Measurements from ENCODE around the gene GTF3C5.
"Not testable (repeated sequence)": the region's sequence is repeated elsewhere in the genome, so short reads cannot be mapped to it uniquely, and the experiment has no call there.

The GTF3C5 gene

DNA sequence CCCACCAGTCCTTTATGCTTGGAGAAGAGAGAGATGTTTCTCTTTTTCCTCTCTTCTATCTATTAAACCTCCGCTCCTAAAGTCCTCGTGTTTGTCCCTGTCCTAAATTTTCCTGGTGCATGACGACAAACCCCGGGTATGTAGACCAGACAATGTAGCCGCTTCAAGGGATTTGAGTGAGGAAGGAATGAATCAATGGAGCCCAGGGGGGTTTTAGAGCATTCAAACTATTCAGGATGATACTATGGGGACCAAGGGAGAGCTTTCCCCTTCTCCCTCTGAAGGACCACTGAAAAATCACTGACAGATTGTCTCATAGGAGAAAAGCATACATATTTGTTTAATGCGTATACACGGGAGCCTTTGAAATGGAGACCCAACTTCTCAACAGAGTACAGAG lies 49.4 kb downstream of the GTF3C5 start:
- DNase-seq (ENCODE audit: low read depth), result no peak
- H3K4me3 ChIP-seq (ENCODE audit: low read length), result no peak overlapping the region
- TF ChIP-seq, protein P1, sequence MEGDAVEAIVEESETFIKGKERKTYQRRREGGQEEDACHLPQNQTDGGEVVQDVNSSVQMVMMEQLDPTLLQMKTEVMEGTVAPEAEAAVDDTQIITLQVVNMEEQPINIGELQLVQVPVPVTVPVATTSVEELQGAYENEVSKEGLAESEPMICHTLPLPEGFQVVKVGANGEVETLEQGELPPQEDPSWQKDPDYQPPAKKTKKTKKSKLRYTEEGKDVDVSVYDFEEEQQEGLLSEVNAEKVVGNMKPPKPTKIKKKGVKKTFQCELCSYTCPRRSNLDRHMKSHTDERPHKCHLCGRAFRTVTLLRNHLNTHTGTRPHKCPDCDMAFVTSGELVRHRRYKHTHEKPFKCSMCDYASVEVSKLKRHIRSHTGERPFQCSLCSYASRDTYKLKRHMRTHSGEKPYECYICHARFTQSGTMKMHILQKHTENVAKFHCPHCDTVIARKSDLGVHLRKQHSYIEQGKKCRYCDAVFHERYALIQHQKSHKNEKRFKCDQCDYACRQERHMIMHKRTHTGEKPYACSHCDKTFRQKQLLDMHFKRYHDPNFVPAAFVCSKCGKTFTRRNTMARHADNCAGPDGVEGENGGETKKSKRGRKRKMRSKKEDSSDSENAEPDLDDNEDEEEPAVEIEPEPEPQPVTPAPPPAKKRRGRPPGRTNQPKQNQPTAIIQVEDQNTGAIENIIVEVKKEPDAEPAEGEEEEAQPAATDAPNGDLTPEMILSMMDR (IDR thresholded peaks at IDR 0.05; ENCODE audit: insufficient read depth, low read depth, low read length, missing control alignments), result no peak

DNA sequence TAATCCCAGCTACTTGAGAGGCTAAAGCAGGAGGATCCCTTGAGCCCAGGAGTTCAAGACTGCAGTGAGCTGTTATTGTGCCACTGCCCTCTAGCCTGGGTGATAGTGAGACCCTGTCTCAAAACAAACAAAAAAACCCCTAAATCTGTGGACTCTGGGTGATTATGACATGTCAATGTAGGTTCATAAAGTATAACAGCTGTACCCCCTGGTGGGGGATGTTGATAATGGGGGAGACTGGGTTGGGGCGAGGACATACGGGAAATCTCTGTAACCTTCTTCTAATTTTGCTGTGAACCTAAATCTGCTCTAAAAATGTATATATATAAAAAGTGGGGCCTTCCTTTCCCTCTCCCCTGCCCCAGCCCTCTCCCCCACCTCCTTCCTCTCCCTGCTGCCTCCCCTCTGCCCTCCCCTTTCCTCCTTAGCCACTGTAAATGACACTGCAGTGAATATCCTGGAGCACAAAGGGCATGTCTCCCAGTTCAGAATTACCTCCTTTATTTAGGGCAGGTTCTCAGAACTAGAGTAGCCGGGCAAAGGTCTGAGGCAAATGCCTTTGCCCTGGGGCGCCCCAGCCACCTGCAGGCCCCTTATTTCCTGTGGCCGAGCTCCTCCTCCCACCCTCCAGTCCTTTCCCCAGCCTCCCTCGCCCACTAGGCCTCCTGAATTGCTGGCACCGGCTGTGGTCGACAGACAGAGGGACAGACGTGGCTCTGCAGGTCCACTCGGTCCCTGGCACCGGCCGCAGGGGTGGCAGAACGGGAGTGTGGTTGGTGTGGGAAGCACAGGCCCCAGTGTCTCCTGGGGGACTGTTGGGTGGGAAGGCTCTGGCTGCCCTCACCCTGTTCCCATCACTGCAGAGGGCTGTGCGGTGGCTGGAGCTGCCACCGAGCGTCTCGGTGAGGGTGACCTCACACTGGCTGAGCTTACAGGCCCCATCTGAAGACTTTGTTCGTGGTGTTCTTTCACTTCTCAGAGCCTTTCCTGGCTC lies 50.3 kb downstream of the GTF3C5 start:
- H3K4me3 ChIP-seq (ENCODE audit: low read length); DNase-seq (ENCODE audit: low read depth): not testable (repeated sequence)

DNA sequence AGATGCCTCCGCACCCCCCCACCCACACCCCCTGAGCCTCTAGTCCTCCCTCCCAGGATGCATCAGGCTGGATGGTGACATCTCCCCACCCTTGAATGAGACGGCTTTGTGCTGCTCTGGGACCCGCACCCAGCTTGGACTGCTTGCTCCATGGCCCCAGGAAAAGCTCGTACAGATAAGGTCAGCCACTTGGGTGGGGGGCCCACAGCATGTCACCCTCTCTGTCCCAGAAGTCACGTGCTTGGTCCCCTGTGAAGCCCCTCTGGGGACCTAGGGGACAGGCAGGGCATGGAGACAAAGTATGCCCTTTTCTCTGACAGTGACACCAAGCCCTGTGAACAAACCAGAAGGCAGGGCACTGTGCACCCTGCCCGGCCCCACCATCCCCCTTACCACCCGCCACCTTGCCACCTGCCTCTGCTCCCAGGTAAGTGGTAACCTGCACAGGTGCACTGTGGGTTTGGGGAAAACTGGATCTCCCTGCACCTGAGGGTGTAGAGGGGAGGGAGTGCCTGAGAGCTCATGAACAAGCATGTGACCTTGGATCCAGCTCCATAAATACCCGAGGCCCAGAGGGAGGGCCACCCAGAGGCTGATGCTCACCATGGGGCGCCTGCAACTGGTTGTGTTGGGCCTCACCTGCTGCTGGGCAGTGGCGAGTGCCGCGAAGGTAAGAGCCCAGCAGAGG lies 51.3 kb downstream of the GTF3C5 start:
- DNase-seq (ENCODE audit: low read depth); H3K4me3 ChIP-seq (ENCODE audit: low read length): not testable (repeated sequence)

DNA sequence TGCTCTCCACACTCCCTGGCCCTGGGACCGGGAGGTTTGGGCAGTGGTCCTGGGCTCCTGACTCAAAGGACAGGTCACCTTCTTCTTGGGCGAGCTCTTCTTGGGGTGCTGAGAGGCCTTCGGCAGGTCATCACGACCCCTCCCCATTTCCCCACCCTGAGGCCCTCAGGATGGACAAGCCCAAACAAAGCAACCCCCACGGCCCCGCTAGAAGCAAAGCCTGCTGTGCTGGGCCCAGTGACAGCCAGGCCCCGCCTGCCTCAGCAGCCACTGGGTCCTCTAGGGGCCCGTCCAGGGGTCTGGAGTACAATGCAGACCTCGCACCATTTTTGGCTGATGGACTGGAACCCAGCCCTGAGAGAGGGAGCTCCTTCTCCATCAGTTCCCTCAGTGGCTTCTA lies 52.9 kb downstream of the GTF3C5 start:
- DNase-seq (ENCODE audit: low read depth), result peak; percentile 31
- H3K4me3 ChIP-seq (ENCODE audit: low read length), result not testable (repeated sequence)

DNA sequence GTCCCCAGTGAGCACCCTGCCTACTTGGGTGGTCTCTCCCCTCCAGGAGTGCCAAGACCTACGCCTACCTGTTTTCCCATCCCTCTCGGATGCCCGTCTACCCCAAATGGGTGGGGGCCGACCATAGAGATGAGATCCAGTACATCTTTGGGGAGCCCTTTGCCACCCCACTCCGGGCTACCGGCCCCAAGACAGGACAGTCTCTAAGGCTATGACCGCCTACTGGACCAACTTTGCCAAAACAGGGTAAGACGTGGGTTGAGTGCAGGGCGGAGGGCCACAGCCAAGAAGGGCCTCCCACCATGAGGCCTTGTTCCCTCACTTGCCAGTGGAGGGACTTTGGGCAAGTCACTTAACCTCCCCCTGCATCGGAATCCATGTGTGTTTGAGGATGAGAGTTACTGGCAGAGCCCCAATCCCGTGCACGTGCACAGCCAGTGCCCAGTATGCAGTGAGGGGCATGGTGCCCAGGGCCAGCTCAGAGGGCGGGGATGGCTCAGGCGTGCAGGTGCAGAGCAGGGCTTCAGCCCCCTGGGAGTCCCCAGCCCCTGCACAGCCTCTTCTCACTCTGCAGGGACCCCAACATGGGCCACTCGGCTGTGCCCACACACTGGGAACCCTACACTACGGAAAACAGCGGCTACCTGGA lies 55.5 kb downstream of the GTF3C5 start:
- H3K4me3 ChIP-seq (ENCODE audit: low read length); DNase-seq (ENCODE audit: low read depth): not testable (repeated sequence)

DNA sequence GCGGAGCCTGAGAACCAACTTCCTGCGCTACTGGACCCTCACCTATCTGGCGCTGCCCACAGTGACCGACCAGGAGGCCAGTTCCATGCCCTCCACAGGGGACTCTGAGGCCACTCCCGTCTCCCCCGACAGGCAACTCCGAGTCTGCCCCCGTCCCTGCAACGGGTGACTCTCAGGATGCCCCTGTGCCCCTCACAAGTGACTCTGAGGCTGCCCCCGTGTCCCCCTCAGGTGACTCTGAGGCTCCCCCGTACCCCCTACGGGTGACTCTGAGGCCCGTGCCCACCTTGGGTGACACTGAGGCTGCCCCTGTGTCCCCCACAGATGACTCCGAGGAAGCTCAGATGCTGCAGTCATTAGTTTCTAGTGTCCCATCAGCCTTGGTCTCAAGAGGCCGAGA lies 56.1 kb downstream of the GTF3C5 start:
- no peak for DNase-seq (ENCODE audit: low read depth)
- TF ChIP-seq, protein P1 (IDR thresholded peaks at IDR 0.05; ENCODE audit: insufficient read depth, low read depth, low read length, missing control alignments), result no peak
- H3K4me3 ChIP-seq (ENCODE audit: low read length), result no peak overlapping the region

DNA sequence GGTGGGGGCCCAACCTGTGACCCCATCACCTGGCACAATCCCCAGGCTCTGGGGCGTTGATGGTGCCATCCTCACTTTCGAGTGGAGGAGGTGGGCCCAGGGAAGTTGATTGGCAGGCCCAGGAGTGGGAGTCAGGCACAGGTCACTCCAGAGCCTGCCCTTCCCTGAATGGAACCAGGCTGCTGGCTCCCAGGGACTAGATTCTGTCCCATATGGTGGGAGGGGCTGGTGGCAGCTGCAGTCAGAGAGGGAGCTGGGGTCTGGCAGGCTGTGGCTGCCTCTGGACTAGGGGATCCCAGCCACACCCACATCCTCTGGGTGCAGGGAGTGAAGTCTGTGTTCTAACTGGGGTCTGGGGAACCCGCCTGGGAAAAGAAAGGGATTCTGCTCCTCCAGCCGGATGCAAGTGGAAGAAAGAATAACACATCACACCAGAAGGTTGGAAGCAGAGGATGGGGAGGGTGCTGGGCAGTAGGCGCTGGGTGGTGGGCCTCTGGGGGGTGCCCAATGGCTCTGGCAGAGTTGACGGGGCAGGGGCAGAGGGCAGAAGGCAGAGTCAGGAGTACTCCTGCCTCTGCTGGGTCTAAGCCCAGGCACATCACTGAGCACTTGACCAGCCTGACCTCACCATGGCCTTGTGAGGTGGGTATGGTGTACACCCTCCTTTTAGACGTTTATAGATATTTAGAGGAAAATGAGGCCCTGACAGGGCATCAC lies 56.8 kb downstream of the GTF3C5 start:
- TF ChIP-seq, protein P1 (IDR thresholded peaks at IDR 0.05; ENCODE audit: insufficient read depth, low read depth, low read length, missing control alignments), result no peak
- no peak overlapping the region for H3K4me3 ChIP-seq (ENCODE audit: low read length)
- no peak for DNase-seq (ENCODE audit: low read depth)

DNA sequence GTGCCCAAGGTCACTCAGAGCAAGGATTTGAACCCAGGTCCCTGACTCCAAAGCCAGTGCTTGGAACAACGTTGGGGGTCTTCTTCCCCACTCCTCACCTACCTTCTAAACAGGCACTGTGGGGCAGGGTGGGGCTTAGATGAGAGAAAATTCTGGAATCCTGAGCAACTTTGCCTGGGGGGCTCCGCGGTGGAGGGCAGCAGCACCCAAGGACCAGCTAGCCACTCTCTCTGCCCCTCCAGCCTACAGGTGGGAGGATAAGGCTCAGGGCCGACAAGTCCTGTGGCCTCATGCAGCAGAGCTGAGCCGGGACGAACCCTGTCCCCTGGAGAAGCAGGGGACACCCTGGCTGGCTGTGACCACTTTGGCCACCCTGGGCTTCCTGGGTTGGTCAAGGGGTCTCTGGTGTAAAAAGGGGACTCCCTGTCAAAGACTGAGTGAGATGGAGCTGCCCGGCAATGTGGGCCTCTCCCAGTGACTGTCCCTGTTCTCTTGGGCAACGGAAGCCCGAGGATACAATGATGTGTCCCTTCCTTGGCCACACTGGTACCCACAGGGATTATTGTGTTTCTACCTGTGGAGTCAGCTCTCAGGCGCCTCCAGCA lies 57.5 kb downstream of the GTF3C5 start:
- TF ChIP-seq, protein P1 (IDR thresholded peaks at IDR 0.05; ENCODE audit: insufficient read depth, low read depth, low read length, missing control alignments), result no peak
- no peak overlapping the region for H3K4me3 ChIP-seq (ENCODE audit: low read length)
- no peak for DNase-seq (ENCODE audit: low read depth)

Measured in epithelial cell of esophagus (primary cell).